GM19025 (cell line): Measurements from ENCODE around the gene DCPS.
A peak's percentile ranks its signal among the peaks of the same experiment; 100 is the strongest.
"Not testable (repeated sequence)": the region's sequence is repeated elsewhere in the genome, so short reads cannot be mapped to it uniquely, and the experiment has no call there.

Source experiments
- ATAC-seq: cut with Tn5 transposase; IDR thresholded peaks from one replicate; pipeline ENCODE4 v1.9.1; 2021; ENCODE audit warnings: mild to moderate bottlenecking, low read depth, moderate library complexity; ENCODE audit not compliant: unreplicated experiment

The DCPS gene

GRCh38 chr11:126340960-126341606, 37.2 kb downstream of the DCPS start:
- ATAC-seq = no peak

DNA sequence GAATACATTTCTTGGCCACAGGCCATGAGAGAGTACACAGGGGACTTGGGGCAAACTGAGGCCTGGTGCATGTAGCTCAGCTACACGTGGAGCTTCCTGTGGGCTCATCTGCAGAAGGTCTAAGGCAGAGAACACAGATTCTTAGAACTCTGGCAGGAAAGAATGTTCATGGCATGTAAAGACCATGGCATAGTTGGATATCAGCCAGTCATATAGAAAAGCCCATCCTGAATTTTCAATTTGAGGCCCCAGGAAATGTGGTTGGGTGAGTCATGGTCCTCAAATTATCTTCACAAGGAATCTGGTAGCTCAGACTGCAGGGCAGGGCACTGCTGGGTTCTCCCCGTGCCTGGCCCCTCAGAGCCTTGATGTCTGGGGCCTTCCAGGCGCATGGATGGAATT, 37.9 kb downstream of the DCPS start:
- no peak for ATAC-seq

- no peak for ATAC-seq
These were observed 39.2 kb downstream of the DCPS start for GRCh38 chr11:126343051-126343450.

DNA sequence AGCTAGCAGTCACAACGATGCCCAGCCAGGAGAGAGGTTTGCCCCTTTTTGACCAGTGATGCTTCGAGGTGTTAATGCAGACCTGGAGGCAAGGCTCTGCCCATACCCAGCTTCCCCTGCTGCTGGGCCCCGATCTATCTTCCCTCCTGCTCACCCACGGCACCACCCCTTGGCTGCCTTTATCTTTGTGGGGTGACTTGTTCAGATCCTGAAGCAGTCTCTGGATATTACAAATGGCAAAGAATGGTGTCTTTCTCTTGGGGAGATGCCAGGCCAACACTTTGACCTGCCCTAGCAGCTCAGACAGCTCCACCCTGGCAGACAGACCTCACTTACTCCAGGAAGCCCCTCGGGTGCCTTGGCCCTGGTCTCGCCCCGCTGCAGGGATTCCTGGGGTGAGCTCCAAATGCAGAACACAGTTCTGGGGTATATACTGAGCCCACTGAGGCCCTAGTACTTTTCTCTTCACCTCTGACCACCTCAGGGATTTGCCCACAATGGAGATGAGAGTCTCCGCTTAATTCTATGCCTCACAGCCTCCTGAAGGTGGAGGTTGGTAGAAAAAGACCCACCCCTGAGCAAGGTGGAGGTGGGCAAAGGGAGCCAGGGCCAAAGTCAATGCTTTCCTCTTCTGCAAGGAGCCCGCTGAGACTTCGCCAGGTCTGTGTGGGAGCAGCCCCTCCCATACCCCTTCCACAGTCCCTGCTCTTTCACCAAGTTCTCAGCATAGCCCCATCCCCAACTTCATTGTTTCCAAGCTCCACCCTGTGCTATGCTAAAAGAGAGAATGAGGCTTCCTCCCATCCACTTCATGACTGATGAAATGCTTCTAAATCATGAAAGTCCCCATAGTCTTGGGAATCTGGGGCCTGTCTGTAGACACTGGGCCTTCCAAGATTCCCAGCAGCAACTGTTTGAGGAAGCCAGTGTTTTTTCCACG, 40.6 kb downstream of the DCPS start:
- no peak for ATAC-seq

- ATAC-seq = no peak
These were observed 41.4 kb downstream of the DCPS start for GRCh38 chr11:126345283-126345682.

DNA sequence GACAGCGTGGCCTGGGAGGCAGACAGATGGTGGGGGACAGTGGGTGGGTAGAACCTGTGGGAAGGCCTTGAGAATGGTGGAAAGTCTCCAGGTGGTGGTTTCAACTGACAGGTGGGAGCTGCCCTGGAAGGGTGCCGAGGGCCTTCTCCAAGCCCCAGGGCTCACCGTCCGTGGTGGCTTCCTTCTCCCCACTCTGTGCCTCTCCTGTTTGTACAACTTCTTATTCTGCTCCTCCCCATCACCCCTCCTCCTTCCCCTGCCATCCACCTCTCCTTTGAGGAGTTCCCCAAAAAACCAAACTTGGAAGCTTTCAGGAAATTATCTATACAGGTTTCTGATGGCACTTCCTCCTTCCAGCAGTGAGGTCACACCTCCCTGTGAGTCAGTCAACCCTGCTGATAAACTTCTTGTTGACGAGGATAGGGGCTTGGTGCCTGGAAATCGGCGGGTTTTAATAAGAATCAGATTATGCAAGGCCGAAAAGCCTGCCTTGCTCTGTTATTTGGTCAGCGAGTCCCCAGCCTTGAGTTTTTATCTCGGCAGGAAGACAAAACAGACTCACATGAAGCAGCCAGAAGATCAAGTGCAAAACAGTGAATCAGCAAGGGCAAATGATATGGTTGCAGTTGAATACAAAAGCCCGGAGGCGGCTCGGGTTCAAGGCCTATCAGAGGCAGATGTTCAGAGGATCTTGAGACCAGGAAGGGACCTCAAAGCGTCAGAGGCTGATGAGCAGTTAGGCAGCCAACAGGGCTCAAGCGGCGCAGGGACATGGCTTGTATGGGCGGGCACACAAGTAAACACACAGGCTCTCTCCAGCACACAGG, 42.1 kb downstream of the DCPS start:
- no peak for ATAC-seq

GRCh38 chr11:126346586-126346940, 42.7 kb downstream of the DCPS start:
- ATAC-seq = no peak

- ATAC-seq = not testable (repeated sequence)
These were observed 43.1 kb downstream of the DCPS start for GRCh38 chr11:126346946-126347345.

GRCh38 chr11:126347751-126348668, 44.1 kb downstream of the DCPS start:
- ATAC-seq = no peak

DNA sequence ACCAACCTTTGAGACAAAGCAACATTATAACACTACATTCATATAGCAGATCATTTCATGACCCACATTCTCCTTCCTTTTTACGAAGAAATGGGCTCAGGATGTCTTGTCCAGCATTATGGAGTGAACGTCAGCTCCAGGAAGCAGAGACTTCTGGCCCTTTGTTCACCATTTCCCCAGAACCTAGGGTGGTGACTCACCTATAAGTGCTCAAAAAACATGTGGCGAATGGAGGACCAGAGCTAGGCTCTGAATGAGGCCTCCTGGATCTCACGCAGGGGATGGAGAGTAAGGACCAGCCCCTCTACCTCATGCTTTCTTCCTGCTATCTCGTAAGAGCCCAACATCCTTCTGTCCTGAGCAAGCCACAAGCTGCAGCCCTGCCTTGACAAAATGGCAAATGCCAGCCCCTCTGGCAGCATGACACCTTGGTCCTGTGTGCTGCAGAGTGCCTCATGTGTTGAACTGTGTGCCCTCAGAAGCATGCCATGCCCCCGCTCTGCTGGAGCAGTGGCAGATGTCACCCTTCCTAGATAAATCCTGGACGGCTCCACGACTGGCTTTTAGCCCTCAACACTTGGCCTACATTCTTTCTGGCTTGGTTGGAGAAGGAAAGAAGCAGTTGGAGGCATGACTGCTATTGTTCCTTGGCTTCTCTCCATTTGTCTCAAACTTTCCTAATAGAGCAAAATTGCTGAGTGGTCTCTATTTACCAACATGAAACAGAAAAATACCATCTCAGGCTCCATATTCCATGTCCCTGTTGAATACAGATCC, 45.1 kb downstream of the DCPS start:
- ATAC-seq = no peak

- no peak for ATAC-seq
These were observed 47.0 kb downstream of the DCPS start for GRCh38 chr11:126350836-126351235.

DNA sequence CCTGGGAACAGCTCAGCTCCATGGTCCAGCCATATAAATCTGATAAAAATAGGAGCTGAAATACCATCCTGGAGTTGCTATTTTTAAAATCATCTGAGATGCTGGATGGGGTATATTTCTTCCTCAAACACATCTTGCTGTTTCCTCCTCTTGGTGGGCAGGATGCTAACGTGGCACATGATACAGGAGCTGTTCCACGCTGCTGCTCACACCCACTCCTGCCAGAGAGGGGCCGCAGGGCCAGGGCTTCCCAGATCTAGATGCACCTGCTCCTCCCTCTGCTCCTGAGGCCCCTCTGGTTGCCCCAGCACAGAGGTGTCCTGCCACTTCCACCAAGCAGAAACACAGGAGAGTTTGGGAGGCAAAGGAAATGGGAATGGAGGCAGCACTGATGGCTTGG, 48.3 kb downstream of the DCPS start:
- ATAC-seq = no peak

DNA sequence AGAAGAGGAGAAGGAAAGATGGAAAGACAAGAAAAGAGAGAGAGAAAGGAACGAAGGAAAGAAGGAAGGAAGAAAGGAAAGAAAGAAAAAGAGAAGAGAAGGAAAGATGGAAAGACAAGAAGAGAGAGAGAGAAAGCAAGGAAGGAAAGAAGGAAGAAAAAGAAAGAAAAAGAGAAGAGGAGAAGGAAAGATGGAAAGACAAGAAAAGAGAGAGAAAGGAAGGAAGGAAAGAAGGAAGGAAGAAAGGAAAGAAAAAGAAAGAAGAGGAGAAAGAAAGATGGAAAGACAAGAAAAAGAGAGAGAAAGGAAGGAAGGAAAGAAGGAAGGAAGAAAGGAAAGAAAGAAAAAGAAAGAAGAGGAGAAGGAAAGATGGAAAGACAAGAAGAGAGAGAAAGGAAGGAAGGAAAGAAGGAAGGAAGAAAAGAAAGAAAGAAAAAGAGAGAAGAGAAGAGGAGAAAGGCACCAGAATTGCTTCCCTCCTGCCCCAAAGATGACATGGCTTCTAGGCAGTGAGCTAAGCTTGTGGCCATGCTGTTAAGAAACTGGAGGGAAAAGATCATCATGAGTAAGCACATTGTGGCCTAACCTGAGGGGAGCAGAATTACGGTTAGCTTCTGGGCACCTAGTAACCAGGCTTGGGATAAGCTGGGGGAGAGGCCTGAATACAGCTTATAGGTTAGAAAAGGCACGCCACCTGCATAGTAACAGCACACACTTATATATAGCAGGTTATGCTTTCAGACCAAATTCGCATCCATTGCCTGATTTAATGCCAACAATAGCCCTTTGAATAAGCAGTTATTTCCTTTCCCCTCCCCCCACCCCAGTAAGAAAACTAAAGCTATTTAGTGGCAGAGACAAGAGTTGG, 49.3 kb downstream of the DCPS start:
- no peak for ATAC-seq

- peak; percentile 25 for ATAC-seq
These were observed 50.9 kb downstream of the DCPS start for GRCh38 chr11:126354631-126355323.

GRCh38 chr11:126355324-126355925, 51.6 kb downstream of the DCPS start, which contains the start of gene ST3GAL4:
Gene ST3GAL4 (plus strand): TSS chr11:126355686. CDS start chr11:126406156, 50,470 bp downstream.
- peak; percentile 70 for ATAC-seq

DNA sequence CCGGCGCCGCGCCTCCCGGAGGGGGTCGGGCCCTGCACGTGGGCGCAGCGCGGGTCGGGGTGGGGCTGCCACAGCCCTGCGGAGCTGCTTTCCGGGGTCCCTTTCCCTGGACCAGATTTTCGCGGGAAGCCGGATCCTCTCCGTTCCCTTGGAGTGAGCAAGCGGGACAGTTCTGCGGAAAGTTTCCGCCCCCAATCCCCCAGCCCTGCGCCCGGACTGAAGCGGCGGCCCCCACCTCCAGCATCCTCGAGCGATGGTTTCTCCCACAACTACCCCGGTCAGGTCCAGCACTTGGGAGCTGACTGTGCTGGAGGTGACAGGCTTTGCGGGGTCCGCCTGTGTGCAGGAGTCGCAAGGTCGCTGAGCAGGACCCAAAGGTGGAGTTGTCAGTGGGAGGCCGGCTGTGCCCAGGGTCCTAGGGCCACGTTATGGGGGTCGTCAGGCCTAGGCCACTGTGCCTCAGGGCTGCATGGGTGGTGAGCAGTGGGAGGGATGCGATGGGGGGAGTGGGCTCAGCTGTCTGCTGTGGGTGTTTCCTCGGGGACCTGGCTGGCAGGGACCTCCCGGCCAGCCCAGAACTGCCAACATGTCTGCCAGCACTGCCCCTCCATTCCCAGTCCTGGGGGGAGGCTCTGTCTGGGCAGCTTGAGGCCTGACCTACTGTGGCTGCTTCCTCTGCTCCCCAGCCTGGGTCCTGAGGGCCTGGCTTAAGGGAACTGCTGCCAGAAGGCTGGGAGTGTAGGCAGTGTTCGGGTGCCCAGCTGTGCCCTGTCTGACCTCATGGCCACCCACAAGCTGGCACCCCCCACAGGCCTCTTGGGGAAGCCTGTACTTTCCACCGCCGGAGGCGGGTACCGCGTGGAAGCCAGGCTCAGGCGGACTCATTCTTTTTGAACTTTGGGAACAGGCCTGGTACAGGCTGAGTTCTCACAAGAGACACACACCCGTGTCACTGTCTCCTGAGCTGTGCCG, 52.4 kb downstream of the DCPS start:
- no peak for ATAC-seq
